Panc1 (cell line): ENCODE results near the gene YIPF4.

ENCODE experiments used
- CTCF ChIP-seq: fragments of 450-650 bp; IDR thresholded peaks from 2 replicates; pipeline ENCODE4 v1.5.1; 2017; ENCODE audit warnings: mild to moderate bottlenecking
- POLR2AphosphoS5 ChIP-seq: IDR thresholded peaks from 2 replicates; pipeline ENCODE4 v1.6.1; 2012; ENCODE audit warnings: mild to moderate bottlenecking, low read depth, low read length, moderate library complexity
- REST ChIP-seq, 2 experiments: IDR thresholded peaks; 2 replicates each; pipeline ENCODE4 v1.6.1; 2011 to 2012; ENCODE audit warnings: low read depth in 2 of 2, control low read depth in 1 of 2, low read length in 1 of 2, mild to moderate bottlenecking in 1 of 2, moderate library complexity in 1 of 2; ENCODE audit not compliant: insufficient read depth in 1 of 2
- SIN3A ChIP-seq: IDR thresholded peaks from 2 replicates; pipeline ENCODE4 v1.6.1; 2012; ENCODE audit warnings: low read depth, mild to moderate bottlenecking, low read length, moderate library complexity, borderline replicate concordance; ENCODE audit not compliant: insufficient read depth

GRCh38 chr2:32246911-32247310 lies 30.8 kb upstream of the YIPF4 start:
- TF ChIP-seq CTCF (no peak), SIN3A (no peak), REST (IDR thresholded peaks at IDR 0.05; ENCODE audit: insufficient read depth in 1 of 2, low read depth in 2 of 2, low read length in 1 of 2) (no peak), POLR2AphosphoS5 (no peak)
